ENCODE data around the gene DEFB127.
"Not testable (repeated sequence)": the region's sequence is repeated elsewhere in the genome, so short reads cannot be mapped to it uniquely, and the experiment has no call there.

Gene DEFB127

GRCh38 chr20:157154-157553, at the start of gene DEFB127:
TSS of gene DEFB127 (plus strand) at chr20:157454. CDS start at chr20:157545, 91 bp downstream.
- no peak for DNase-seq

DNA sequence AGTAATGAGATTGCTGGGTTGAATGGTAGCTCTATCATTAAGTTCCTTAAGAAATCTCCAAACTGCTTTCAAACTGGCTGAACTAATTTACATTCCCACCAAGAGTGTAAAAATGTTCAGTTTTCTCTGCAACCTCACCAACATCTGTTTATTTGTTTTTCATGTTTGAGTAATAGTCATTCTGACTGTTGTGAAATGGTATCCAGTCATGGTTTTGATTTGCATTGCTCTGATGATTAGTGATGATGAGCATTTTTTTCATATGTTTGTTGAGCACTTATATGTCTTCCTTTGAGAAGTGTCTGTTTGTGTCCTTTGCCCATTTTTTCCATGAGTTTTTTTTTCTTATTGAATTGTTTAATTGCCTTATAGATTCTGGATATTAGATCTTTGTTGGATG, 44.9 kb upstream of the DEFB127 start:
- DNase-seq, result no peak

GRCh38 chr20:117518-117917, 39.7 kb upstream of the DEFB127 start:
- DNase-seq, result no peak

GRCh38 chr20:129786-130323, 27.4 kb upstream of the DEFB127 start:
- not testable (repeated sequence) for DNase-seq

DNA sequence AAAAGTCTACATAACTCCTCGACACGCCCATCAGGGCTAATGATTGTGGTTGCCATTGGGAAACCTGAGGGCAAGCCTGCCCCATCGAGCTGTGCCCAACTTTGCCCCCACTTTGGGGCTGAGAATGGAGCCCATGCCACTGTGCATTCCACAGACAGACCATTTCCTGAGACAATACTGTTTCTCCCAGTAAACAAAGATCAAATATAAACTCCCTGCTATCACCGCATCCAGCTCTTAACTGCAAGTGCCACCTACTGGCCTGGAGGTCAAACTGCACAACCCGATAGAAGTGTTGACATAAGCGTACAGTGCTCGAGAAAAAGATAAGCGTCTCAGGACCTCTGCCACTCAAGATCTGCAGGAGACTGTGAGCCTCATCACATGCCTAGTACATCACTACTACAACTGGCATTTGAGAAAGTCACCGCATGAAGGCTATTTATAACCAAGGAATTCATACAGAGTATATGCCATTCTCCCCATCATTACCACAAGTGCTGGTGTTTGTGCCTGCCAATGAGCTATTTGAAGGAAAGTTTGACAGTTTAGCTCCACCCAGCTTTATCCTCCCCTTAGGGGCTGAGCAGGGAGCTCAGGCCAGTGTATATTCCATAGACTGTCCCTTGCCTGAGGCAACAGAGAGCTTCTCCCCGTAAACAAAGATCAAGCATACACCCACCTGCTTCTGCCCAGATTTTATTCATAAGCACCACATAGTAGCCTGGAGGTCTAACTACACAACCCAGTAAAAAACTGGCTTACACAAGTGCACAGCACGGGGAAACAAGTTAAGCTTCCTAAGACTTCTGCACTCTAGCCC, 19.4 kb upstream of the DEFB127 start:
- DNase-seq, result no peak

- DNase-seq, result no peak
These were observed 15.0 kb upstream of the DEFB127 start, which contains the start of gene DEFB126 for GRCh38 chr20:142290-142689. TSS of gene DEFB126 (plus strand) at chr20:142590. CDS start at chr20:142629, 39 bp downstream.

DNA sequence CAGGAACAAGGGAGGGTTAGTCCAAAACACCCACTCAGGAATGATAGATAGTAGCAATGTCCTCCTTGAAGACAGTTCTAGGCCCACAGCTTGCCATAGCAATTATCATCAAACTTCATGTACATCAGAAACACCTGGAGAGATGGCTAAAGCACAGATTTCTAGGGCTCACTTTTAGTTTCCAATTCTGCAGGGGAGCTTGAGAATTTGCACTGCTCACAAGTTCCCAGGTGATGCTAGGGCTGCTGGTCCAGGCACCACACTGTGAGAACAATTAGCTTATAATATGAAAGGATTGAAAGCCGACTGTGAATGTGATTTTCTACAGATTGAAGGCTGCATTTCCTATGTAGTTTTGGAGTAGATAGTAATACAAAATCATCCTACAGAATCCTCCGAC, 11.4 kb upstream of the DEFB127 start:
- no peak for DNase-seq

DNA sequence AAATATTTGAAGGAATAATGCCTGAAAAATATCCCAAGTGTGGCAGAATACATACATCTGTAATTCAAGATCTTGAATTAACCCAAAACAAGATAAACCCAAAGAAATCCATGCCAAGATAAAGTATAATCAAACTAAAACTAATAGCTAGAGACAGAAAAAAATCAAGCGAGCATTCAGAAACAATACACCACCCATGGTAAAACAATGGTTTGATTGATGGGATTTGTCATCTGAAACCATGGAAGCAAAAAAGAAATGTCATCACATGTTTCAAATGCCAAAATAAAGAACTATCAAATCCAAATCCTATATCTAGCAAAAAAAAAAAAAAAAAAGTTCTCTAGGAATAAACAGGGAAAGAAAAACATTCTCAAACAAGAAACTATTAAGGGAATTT, 5.1 kb upstream of the DEFB127 start:
- DNase-seq, result no peak

- DNase-seq, result no peak
These were observed 7.4 kb downstream of the DEFB127 start for GRCh38 chr20:164618-165017.

DNA sequence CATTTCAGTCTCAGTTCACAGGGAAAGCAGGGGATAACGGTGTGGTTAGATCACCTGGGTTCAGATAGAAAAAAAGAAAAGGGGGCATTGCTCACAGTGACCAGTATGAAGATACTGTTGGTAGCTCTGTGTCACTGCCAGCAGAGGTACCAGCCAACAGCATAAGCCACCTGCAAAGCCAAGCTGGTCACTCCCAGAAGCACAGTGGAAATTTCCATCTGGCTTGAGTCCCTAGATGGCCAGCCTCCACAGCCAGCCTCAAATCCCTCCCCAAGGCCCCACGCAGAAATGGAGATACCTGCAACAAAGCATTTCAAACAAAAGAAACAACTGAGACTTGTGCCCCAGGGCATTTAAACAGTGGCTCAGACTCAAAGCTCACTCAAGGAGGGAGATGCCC, 11.6 kb downstream of the DEFB127 start:
- no peak for DNase-seq

DNA sequence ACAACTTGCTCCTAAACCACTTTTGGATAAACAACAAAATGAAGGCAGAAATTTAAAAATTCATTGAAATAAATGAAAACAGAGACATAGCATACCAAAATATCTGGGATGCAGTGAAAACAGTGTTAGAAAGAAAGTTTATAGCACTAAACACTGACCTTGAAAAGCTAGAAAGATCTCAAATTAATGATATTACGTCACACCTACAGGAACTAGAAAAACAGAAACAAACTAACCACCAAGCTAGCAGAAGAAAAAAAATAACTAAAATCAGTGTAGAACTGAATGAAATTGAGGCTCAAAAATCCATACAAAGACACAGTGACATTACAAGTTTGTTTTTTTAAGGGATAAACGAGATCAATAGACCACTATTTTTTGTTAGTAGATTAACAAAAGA, 27.0 kb downstream of the DEFB127 start:
- DNase-seq, result no peak

- DNase-seq, result no peak
These were observed 30.5 kb downstream of the DEFB127 start for GRCh38 chr20:187733-188132.

GRCh38 chr20:189611-190010, 32.4 kb downstream of the DEFB127 start, which contains the start of gene DEFB128:
TSS of gene DEFB128 (minus strand) at chr20:189711. CDS start at chr20:189623, 88 bp downstream.
- DNase-seq, result no peak

DNA sequence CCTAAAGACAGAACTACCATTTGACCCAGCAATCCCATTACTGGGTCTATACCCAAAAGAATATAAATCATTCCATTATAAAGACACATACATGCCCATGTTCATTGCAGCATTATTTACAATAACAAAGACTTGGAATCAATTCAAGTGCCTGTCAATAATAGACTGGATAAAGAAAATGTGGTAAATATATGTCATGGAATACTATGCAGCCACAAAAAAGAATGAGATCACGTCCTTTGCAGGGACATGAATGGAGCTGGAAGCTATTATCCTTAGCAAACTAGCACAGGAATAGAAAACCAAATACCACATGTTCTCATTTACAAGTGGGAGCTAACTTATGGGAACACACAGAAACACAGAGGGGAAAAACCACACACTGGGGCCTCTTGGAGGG, 41.0 kb downstream of the DEFB127 start:
- no peak for DNase-seq

GRCh38 chr20:199996-200395, 42.7 kb downstream of the DEFB127 start:
- DNase-seq, result no peak

DNA sequence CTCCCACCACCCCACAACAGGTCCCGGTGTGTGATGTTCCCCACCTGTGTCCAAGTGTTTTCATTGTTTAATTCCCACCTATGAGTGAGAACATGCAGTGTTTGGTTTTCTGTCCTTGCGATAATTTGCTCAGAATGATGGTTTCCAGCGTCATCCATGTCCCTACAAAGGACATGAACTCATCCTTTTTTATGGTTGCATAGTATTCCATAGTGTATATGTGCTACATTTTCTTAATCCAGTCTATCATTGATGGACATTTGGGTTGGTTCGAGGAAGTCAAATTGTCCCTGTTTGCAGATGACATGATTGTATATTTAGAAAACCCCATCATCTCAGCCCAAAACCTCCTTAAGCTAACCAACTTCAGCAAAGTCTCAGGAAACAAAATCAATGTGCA, 46.4 kb downstream of the DEFB127 start:
- not testable (repeated sequence) for DNase-seq
